OCI-LY7 (cell line): ENCODE data around the gene TGFBR2. TPM values are rescaled to one million over a fixed set of nuclear protein-coding genes. Genes with fewer than 3 reads are reported as not detected.

Experiments
- BruUV-seq: library from RNA; stranded (reverse); fragments of 400-500 nt; replicated peaks from 2 replicates; lab custom pipeline; 2021; lab: Mats Ljungman, UMichigan
- CTCF ChIA-PET: fragments of 300-600 bp; sonication (Branson Sonifier 250); formaldehyde crosslinking; loops from one replicate; lab custom pipeline; 2022; ENCODE audit warnings: antibody characterized with exemption; ENCODE audit not compliant: unreplicated experiment; lab: Charles Lee
- POLR2A ChIA-PET: fragments of 300-600 bp; sonication (Branson Sonifier 250); formaldehyde crosslinking; loops from one replicate; lab custom pipeline; 2022; ENCODE audit warnings: antibody characterized with exemption; lab: Charles Lee
- DNase-seq: peaks from one replicate; pipeline ENCODE4 v3.0.0-alpha.2; 2015; ENCODE audit warnings: low spot score
- H2AFZ ChIP-seq: fragments of 200-600 bp; sonication (generic), shearing (Covaris generic); 2 replicates; pipeline ENCODE4 v1.6.1; 2014; ENCODE audit warnings: mild to moderate bottlenecking, antibody characterized with exemption, low read length, moderate library complexity
- H3K27ac ChIP-seq: fragments of 200-600 bp; sonication (generic); 2 replicates; pipeline ENCODE4 v1.5.1; 2014; ENCODE audit warnings: mixed run types, low read depth, mild to moderate bottlenecking, moderate library complexity, low read length, inconsistent platforms; ENCODE audit not compliant: poor library complexity, severe bottlenecking
- H3K36me3 ChIP-seq: fragments of 200-600 bp; sonication (generic); 2 replicates; pipeline ENCODE4 v1.6.1; 2014; ENCODE audit warnings: mild to moderate bottlenecking, antibody characterized with exemption, low read length, moderate library complexity, mixed read lengths; ENCODE audit not compliant: insufficient read depth
- H3K4me1 ChIP-seq: fragments of 200-600 bp; sonication (generic); 2 replicates; pipeline ENCODE4 v1.5.1; 2014; ENCODE audit warnings: mild to moderate bottlenecking, low read length; ENCODE audit not compliant: insufficient read depth, poor library complexity, severe bottlenecking
- H3K4me2 ChIP-seq: fragments of 200-600 bp; sonication (generic); 2 replicates; pipeline ENCODE4 v1.6.1; 2014; ENCODE audit warnings: mild to moderate bottlenecking, low read length
- H3K4me3 ChIP-seq: fragments of 200-600 bp; sonication (generic); 2 replicates; pipeline ENCODE4 v1.5.1; 2014; ENCODE audit warnings: mild to moderate bottlenecking, low read depth, low read length; ENCODE audit not compliant: poor library complexity, severe bottlenecking
- H3K79me2 ChIP-seq: fragments of 200-600 bp; sonication (generic); 2 replicates; pipeline ENCODE4 v1.6.1; 2016; ENCODE audit warnings: low read depth, mild to moderate bottlenecking, low read length, moderate library complexity, mixed read lengths; ENCODE audit not compliant: insufficient read depth
- H3K9me2 ChIP-seq: fragments of 200-600 bp; sonication (generic); 2 replicates; pipeline ENCODE4 v1.6.1; 2016; ENCODE audit warnings: mild to moderate bottlenecking, low read length, mixed read lengths; ENCODE audit not compliant: insufficient read depth
- H3K9me3 ChIP-seq: fragments of 200-600 bp; sonication (generic); 2 replicates; pipeline ENCODE4 v1.6.1; 2014; ENCODE audit warnings: mild to moderate bottlenecking, mixed run types, low read length, mixed read lengths
- H4K20me1 ChIP-seq: fragments of 200-600 bp; sonication (generic); 2 replicates; pipeline ENCODE4 v1.6.1; 2014; ENCODE audit warnings: mild to moderate bottlenecking, antibody characterized with exemption, low read length, moderate library complexity, mixed read lengths; ENCODE audit not compliant: insufficient read depth
- EZH2phosphoT487 ChIP-seq: fragments of 200-600 bp; sonication (generic); IDR thresholded peaks from 2 replicates; pipeline ENCODE4 v1.6.1; 2018; ENCODE audit warnings: low read depth, borderline replicate concordance, mild to moderate bottlenecking, mixed run types, antibody characterized with exemption, low read length, moderate library complexity, mixed read lengths
- intact Hi-C: fragments of 100-400 bp; cut with micrococcal nuclease; formaldehyde crosslinking; loops from one replicate; pipeline ENCODE4 v1.10.0; 2022; ENCODE audit not compliant: unreplicated experiment
- total RNA-seq, 2 experiments: library from RNA; depleted of rRNA in 1 of 2; stranded (reverse); fragments of >200 nt in 1 of 2; shearing (Covaris generic) in 1 of 2; gene quantifications; 2 replicates each; pipeline ENCODE4 v1.2.3, GENCODE V29; 2014 to 2022
- TF ChIP-seq, protein P1 (sequence below): fragments of 200-600 bp; sonication (generic); conservative IDR thresholded peaks from 2 replicates; pipeline ENCODE4 v1.5.1; 2014; ENCODE audit warnings: mild to moderate bottlenecking, antibody characterized with exemption, low read length, moderate library complexity, mixed read lengths

TGFBR2 gene
- total RNA-seq, 2 experiments from 2014 or later = 25.2 to 28.1 TPM

DNA sequence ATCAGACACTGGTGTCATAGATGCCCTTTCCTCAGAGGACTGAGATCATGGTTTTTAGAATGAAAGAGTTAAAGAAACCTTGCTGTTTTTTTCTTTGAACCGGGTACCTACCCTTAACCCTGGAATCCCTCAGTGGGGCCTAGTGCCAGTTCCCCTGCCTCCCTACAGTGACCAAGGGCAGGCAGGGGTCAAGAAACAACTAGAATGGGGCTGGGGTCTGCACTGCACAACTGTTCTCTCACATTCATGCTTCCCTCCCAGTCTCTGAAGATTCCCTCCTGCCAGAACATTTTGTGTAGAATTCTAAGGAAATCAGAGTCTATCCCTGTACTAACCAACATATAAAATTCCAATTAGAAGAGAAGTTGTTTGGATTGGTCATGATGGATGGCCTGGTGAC, 47.9 kb downstream of the TGFBR2 start:
- CTCF ChIA-PET = no interaction called here

DNA sequence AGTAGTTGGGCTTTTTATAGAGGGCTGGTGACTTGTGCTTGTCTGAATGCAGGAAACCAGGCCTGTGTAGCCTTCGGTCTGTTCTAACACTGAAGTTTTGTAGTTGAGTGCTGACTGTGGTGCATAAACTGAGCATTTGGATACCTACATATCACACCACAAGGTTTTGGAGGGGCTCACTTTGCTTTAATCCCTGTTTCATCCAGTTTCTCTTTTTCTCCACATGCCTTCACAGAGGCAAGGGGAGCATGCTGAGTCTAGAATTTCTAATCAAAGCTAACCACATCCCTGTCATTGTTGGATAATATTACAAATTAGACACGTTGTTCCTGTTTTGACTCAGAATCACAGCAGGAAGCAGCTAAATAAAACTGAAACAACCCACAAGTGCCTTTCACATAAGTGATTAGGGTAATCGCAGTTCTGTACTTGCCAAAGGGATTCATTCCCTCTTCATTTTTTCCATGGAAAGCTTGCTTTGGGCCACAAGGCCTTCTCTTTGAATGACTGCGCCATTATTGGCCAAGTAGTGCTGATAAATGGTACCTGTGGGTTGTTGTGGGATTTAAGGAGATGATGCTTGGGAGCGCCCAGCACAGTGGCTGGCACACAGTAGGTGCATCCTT, 48.9 kb downstream of the TGFBR2 start:
- TF ChIP-seq, protein P1, sequence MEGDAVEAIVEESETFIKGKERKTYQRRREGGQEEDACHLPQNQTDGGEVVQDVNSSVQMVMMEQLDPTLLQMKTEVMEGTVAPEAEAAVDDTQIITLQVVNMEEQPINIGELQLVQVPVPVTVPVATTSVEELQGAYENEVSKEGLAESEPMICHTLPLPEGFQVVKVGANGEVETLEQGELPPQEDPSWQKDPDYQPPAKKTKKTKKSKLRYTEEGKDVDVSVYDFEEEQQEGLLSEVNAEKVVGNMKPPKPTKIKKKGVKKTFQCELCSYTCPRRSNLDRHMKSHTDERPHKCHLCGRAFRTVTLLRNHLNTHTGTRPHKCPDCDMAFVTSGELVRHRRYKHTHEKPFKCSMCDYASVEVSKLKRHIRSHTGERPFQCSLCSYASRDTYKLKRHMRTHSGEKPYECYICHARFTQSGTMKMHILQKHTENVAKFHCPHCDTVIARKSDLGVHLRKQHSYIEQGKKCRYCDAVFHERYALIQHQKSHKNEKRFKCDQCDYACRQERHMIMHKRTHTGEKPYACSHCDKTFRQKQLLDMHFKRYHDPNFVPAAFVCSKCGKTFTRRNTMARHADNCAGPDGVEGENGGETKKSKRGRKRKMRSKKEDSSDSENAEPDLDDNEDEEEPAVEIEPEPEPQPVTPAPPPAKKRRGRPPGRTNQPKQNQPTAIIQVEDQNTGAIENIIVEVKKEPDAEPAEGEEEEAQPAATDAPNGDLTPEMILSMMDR = no peak
- TF ChIP-seq EZH2phosphoT487 = no peak
- Histone ChIP-seq H3K9me2 (no peaks in the 10 kb centered on the region), H2AFZ (no peak overlapping the region), H4K20me1 (no peaks in the 10 kb centered on the region), H3K27ac (peak overlapping the region; percentile 45), H3K79me2 (peaks cover 13% of the 10 kb centered on the region; the same call in 1 of the 2 replicates), H3K9me3 (peaks cover 5% of the 10 kb centered on the region; the same call in 1 of the 2 replicates), H3K4me3 (peak overlapping the region; percentile 14), H3K4me2 (peak overlapping the region; percentile 46), H3K36me3 (peaks cover 99% of the 10 kb centered on the region), H3K4me1 (peaks cover 80% of the 10 kb centered on the region)
- ChIA-PET CTCF (interaction anchor here (1.0 kb wide), 1 partner anchor 13 kb away, joined by 3 read pairs; no protein-coding TSS in a partner anchor), POLR2A (interaction anchor here (0.6 to 2.0 kb wide), 7 partner anchors 10 to 49 kb away, joined by 3 to 10 read pairs (median 5); partner anchors contain the start of gene TGFBR2)
- intact Hi-C loops = no loop called here
- DNase-seq = peak; percentile 57
- no TSS peak for BruUV-seq

More for the DNA sequence above, 47.9 kb downstream of the TGFBR2 start:
- Histone ChIP-seq H3K4me2 (no peak overlapping the region; the same call in 1 of the 2 replicates), H3K9me2 (no peaks in the 10 kb centered on the region), H3K36me3 (peaks cover 95% of the 10 kb centered on the region), H3K79me2 (peaks cover 15% of the 10 kb centered on the region; the same call in 1 of the 2 replicates), H3K9me3 (peaks cover 5% of the 10 kb centered on the region; the same call in 1 of the 2 replicates), H3K27ac (no peak overlapping the region), H3K4me3 (no peak overlapping the region), H4K20me1 (peaks cover under 1% of the 10 kb centered on the region; the same call in 1 of the 2 replicates), H3K4me1 (peaks cover 82% of the 10 kb centered on the region), H2AFZ (no peak overlapping the region)
- POLR2A ChIA-PET = interaction anchor here (0.6 to 1.2 kb wide), 3 partner anchors 11 to 31 kb away, joined by 3 to 5 read pairs (median 4); no protein-coding TSS in a partner anchor
- TF ChIP-seq EZH2phosphoT487 = no peak
- TF ChIP-seq, protein P1 = no peak
- DNase-seq = no peak
- intact Hi-C loops = no loop called here
- BruUV-seq = no TSS peak
